ENCODE data around the gene ZC3H12A.
"Not testable (repeated sequence)": the region's sequence is repeated elsewhere in the genome, so short reads cannot be mapped to it uniquely, and the experiment has no call there.

The ZC3H12A gene

DNA sequence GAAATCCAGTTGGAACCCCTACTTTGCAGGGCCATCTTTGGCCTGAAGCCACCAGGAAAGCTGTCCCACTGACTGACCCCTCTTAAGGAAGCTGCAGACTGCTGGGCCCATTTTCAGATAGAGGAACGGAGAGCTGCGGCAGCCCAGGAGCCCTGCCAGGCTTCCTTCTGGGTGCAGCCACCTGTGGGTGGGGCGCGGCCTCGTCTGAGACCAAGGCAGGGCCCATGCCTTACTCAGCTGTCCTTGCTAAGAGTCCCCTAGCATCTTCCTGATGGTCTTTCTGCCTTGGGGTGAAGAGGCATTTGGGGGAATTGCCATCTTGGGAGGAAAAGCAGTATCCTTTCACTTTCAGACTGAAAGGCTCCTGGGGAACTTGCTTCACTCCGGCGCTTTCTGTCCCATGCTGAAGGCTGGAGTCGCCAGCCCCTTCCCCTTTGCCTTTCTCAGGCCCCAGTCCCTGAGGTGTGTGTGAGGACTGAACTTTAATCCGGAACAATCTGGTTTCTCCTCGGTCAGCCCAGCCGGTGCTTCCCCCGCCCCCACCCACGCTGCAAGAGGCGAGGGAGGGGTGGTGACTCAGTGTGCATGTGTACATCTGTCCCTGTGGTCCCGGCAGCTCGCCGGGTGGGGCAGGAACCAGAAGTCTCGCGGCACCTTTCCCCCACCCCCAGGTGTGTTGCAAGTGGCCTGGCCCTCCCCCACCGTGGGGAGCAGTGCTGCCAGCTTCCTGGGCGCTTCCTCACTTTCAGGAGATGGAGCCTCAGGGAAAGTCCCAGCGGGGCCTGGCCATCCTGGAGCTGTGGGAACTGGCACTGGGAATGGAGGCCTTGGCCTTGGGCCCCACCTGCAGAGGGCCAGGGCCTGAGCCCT is 5.1 kb downstream of the ZC3H12A start:
- DNase-seq: peak; percentile 96

GRCh38 chr1:37480125-37480466 is 5.7 kb downstream of the ZC3H12A start:
- no peak for DNase-seq

- no peak for DNase-seq
Observed at GRCh38 chr1:37480581-37481288, 6.4 kb downstream of the ZC3H12A start.

DNA sequence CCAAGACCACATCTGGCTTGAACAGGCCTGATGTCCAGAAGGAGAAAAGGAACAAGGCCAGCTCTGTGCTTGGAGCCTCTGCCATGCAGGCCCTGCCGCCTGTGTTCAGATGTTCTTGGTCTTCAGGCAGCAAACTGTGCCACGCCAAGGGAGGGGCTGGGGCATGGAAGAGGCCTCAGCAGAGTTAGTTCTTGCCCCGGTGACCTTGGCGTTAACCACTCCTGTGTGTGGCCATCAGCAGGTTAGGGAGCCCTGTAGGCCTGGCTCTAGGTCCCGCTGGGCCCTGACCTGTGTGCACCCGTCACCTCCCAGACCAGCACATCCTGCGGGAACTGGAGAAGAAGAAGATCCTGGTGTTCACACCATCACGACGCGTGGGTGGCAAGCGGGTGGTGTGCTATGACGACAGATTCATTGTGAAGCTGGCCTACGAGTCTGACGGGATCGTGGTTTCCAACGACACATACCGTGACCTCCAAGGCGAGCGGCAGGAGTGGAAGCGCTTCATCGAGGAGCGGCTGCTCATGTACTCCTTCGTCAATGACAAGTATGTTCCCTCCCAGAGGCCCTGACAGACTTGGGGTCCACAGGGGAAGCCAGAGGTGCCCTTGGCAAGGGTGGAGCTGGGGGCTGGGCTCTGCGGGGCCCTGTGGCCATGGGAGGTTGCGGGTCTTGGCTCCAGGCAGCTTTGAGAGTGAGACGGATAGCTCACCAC is 7.1 kb downstream of the ZC3H12A start:
- DNase-seq: no peak

- no peak for DNase-seq
Observed at GRCh38 chr1:37482004-37482785, 7.8 kb downstream of the ZC3H12A start.

DNA sequence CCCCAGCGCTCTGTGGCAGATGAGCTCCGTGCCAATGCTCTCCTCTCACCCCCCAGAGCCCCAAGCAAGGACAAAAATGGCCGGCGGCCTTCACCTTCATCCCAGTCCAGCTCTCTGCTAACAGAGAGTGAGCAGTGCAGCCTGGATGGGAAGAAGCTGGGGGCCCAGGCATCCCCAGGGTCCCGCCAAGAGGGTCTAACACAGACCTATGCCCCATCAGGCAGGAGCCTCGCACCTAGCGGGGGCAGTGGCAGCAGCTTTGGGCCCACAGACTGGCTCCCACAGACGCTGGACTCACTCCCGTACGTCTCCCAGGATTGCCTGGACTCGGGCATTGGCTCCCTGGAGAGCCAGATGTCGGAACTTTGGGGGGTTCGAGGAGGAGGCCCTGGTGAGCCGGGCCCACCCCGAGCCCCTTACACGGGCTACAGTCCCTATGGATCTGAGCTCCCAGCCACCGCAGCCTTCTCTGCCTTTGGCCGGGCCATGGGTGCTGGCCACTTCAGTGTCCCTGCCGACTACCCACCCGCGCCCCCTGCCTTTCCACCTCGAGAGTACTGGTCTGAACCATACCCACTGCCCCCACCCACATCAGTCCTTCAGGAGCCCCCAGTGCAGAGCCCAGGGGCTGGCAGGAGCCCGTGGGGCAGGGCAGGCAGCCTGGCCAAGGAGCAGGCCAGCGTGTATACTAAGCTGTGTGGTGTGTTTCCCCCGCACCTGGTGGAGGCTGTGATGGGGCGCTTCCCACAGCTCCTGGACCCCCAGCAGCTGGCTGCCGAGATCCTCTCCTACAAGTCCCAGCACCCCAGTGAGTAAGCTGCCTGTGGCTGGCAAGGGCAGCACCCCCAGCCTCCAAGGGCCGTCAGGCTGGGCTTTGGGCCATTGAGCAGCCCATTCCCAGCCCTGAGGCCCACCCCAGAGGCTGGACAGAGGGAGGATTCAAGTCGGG is 8.7 kb downstream of the ZC3H12A start:
- no peak for DNase-seq

DNA sequence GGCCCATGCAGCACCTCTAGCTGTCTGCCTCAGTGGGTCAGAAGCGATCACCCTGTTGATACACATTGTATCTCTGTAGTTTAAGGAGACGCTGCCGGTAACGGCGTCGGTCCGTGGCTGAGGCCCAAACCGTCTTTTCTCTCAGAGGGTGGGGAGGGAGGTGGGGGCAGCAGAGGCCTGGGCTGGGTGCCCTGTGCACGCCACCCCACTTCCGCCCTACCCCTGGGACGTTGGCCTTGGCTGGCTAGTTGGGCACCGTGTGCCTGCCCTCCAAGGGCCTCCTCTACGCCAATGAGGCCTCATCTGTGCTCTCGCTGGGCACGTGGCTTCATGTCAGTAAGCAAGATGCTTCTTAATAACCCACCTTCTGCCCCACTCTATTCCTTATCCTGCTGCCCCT is 9.4 kb downstream of the ZC3H12A start:
- no peak for DNase-seq

- no peak for DNase-seq
Observed at GRCh38 chr1:37484325-37485051, 10.1 kb downstream of the ZC3H12A start.

DNA sequence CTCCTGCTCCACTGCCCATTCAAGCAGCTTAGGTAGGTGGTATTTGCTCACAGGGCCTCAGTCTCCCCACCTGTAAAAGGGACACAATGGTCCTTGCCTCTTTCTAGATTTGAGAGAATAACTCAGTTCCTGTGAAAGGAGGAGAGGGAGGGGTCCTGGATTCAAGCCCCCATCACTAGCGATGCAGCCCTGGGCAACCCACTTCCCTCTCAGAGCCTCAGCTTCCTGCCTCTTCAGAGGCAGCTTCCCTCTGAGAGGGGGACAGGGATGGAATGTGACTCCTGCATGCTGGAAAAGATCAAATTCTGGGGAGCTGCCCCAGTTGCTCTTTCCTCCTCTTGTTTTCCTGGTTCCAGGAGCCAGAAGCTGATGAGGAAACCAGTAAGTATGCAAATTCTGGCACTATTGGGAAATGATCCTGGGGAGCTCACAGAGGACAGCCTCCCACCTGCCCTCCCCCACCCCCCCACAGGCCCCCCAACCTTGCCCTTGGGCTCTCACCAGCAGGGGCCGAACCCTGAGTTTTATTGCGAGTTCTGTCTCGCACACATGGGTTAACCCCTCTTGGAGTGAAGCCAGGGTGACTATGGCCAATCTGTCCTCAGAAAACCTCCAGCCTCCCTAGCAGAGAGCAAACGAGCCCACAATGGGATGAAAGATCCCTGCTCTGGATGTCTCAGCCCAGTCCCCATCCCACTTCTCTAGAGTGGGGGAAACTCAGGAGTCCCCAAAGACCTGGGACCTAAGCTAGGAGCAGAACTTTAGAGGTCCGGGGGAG is 11.7 kb downstream of the ZC3H12A start:
- no peak for DNase-seq

- peak; percentile 67 for DNase-seq
Observed at GRCh38 chr1:37486680-37487618, 12.6 kb downstream of the ZC3H12A start.

DNA sequence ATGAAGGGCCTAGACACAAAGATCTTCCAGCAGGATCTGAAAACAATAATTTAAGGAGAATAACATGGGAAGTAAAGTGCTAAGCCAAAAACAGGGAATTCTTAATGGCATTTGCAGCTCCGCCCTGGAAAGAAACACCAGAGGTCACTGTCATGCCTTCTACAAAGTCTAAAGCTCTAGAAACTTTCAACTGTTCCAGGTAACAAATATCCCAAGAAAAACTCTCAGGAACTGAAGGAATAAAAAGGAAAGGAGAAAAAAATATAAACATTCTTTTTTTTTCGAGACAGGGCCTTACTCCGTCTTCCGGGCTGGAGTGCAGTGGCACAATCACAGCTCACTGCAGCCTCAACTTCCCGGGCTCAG is 13.2 kb downstream of the ZC3H12A start:
- DNase-seq: no peak

DNA sequence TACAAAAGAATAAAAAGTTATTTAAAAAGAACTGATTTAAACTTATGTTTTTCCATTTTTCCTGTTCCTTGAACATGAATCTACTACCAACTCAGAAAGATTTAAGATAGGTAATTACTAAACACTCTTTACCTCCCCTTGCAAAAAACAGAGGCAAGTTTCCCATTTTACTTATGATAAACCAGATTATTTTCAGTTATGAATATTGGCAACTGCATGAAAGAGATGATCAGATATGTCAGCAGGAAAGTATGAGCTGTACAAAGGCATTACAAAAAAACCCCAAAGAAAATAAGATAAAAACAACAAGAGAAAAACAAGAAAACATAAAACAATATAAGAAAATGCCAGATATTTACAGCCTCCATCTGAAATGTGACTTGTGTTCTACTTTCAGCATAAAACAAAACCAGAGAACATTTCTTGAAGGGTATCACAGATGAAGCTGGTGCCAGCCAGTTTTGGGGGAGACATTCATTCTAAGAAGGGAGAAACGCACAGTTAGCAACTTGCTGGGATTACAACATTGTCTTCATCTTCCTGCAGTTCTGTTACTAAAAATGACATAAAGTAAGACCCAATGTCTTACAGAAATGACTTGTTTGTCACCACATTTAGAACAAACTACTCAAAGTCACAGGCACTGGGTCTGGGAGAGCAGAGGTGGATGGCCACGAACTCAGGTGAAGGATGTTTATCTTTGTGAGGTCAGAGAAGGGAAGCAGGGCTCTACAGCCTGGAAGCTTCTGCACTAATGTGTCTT is 19.1 kb downstream of the ZC3H12A start:
- no peak for DNase-seq

DNA sequence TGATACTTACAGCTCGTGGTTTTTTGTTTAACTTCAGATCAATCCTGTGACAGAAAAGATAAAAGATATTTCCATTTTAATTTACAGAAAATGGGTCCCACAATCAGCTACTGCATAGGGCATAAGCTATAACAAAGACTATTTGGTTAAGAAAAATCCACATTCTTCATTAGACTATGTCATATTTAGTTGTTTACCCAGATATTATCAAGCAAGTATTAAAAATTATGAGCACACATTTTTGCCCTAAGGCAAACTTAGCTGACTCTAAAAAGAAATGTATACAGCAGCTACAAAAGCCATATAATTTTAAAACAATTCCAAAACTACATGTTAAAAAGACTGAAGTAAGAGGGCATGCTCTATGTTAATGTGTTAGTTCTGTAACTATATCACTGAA is 21.5 kb downstream of the ZC3H12A start:
- DNase-seq: no peak

GRCh38 chr1:37497832-37498231 is 23.5 kb downstream of the ZC3H12A start:
- DNase-seq: no peak

DNA sequence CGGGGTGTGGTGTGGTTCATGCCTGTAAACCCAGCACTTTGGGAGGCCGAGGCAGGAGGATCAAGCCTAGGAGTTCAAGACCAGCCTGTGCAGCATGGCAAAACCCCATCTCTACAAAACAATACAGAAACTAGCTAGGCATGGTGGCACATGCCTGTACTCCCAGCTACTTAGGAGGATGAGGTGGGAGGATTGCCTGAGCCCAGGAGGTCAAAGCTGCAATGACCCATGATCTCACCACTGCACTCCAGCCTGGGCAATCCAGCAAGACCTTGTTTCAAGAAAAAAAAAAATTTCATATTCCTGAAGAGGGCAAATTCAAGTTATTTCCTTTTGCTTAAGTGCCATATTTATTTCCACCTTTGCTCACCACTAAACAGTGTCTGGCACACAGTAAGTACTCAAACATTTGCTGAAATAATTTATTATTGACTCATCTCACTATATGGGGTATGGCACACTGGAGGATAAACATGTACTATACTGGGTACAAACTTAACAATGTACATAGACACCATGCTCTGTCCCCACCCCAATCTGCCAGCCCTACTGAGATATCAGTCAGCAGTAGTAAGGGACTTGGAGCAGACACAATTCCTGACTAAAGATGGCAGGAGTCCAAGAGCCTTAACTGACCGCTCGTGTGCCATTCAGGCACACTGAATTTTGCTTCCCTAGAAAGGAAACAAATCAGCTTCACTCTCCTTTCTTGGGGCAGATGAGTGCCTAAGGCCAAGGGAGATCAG is 24.7 kb downstream of the ZC3H12A start:
- DNase-seq: no peak

GRCh38 chr1:37501661-37502060 is 27.3 kb downstream of the ZC3H12A start:
- DNase-seq: no peak

GRCh38 chr1:37502104-37502503 is 27.7 kb downstream of the ZC3H12A start:
- DNase-seq: no peak

- not testable (repeated sequence) for DNase-seq
Observed at GRCh38 chr1:37502791-37503190, 28.4 kb downstream of the ZC3H12A start.
